Measurements from ENCODE around the gene SLC25A29.

- no peak for TF ChIP-seq POLR2A (IDR thresholded peaks at IDR 0.05; ENCODE audit: low read depth, low read length)
- no peak for TF ChIP-seq CTCF (conservative IDR thresholded peaks at IDR 0.05; ENCODE audit: low read depth, low read length)
- no peak for TF ChIP-seq CHD1 (IDR thresholded peaks at IDR 0.05; ENCODE audit: low read depth, low read length)
- TF ChIP-seq ELK1 (IDR thresholded peaks at IDR 0.05; ENCODE audit: borderline replicate concordance, low read depth, low read length): no peak
- no peak for TF ChIP-seq SMC3 (IDR thresholded peaks at IDR 0.05; ENCODE audit: low read depth, low read length)
- no peak for TF ChIP-seq USF2 (IDR thresholded peaks at IDR 0.05; ENCODE audit: low read depth, low read length)
- TF ChIP-seq RFX5 (IDR thresholded peaks at IDR 0.05; ENCODE audit: low read depth, low read length): no peak
- no peak for TF ChIP-seq RCOR1 (IDR thresholded peaks at IDR 0.05; ENCODE audit: insufficient replicate concordance, low read length)
- TF ChIP-seq MAFK (IDR thresholded peaks at IDR 0.05; ENCODE audit: low read depth, low read length): no peak
These were observed 2.9 kb upstream of the SLC25A29 start for GRCh38 chr14:100309028-100309737.

All from IMR-90 (cell line).